PC-3 (cell line): Measurements from ENCODE around the gene SLC9A3.

Source experiments
- EZH2 ChIP-seq: fragments of 300-600 bp; sonication (generic); IDR thresholded peaks from one replicate; pipeline ENCODE4 v1.6.1; 2017; ENCODE audit warnings: antibody characterized with exemption, mild to moderate bottlenecking, low read length; ENCODE audit not compliant: unreplicated experiment
- EZH2phosphoT487 ChIP-seq: fragments of 300-600 bp; sonication (generic); IDR thresholded peaks from 2 replicates; pipeline ENCODE4 v1.6.1; 2018; ENCODE audit warnings: mild to moderate bottlenecking, antibody characterized with exemption, low read length, borderline replicate concordance
- TF ChIP-seq, protein P1 (sequence below): fragments of 300-600 bp; sonication (generic); conservative IDR thresholded peaks from 2 replicates; pipeline ENCODE4 v1.5.1; 2017; ENCODE audit warnings: antibody characterized with exemption, low read depth, mild to moderate bottlenecking, low read length

DNA sequence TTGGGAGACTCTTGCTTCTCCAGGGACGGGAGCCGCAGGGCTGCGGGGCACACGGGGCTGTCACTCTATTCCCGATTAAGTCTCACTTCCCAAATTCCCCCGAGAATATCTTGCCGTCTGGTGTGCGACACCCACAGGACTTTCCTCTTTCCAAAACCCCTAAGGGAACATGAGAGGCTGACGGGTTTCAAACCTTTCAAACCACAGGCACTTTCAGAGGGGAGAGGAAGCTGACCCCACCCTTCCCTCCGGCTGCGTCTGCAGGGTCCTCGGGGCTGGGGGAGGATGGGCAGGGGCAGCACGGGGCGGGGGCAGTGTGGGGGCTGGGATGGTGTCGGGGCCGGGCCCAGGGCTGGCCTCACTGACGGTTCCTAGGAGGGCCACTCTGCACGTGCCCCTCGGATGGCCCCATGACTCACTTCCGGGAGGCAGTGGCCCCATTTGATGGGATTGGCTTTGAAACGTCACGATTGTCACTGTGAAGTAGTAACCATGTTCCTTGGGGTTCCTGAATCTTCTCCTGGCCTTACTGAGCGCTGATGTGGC, 38.2 kb downstream of the SLC9A3 start:
- TF ChIP-seq, protein P1, sequence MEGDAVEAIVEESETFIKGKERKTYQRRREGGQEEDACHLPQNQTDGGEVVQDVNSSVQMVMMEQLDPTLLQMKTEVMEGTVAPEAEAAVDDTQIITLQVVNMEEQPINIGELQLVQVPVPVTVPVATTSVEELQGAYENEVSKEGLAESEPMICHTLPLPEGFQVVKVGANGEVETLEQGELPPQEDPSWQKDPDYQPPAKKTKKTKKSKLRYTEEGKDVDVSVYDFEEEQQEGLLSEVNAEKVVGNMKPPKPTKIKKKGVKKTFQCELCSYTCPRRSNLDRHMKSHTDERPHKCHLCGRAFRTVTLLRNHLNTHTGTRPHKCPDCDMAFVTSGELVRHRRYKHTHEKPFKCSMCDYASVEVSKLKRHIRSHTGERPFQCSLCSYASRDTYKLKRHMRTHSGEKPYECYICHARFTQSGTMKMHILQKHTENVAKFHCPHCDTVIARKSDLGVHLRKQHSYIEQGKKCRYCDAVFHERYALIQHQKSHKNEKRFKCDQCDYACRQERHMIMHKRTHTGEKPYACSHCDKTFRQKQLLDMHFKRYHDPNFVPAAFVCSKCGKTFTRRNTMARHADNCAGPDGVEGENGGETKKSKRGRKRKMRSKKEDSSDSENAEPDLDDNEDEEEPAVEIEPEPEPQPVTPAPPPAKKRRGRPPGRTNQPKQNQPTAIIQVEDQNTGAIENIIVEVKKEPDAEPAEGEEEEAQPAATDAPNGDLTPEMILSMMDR = no peak
- TF ChIP-seq EZH2 = no peak
- no peak for TF ChIP-seq EZH2phosphoT487
